Stimulated activated CD4-positive, alpha-beta T cell treated with anti-CD3 and anti-CD28 coated beads, TNF-alpha, amount 100 ng/mL, for 4 hours (primary cell): ENCODE results near the gene TIAL1.
A peak's percentile ranks its signal among the peaks of the same experiment; 100 is the strongest.
"Not testable (repeated sequence)": the region's sequence is repeated elsewhere in the genome, so short reads cannot be mapped to it uniquely, and the experiment has no call there.

Experiments
- DNase-seq, 3 experiments: peaks; one replicate each; pipeline ENCODE4 v3.0.0-alpha.2; 2020; ENCODE audit warnings: low read depth in 3 of 3

Gene TIAL1, protein sequence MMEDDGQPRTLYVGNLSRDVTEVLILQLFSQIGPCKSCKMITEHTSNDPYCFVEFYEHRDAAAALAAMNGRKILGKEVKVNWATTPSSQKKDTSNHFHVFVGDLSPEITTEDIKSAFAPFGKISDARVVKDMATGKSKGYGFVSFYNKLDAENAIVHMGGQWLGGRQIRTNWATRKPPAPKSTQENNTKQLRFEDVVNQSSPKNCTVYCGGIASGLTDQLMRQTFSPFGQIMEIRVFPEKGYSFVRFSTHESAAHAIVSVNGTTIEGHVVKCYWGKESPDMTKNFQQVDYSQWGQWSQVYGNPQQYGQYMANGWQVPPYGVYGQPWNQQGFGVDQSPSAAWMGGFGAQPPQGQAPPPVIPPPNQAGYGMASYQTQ

DNA sequence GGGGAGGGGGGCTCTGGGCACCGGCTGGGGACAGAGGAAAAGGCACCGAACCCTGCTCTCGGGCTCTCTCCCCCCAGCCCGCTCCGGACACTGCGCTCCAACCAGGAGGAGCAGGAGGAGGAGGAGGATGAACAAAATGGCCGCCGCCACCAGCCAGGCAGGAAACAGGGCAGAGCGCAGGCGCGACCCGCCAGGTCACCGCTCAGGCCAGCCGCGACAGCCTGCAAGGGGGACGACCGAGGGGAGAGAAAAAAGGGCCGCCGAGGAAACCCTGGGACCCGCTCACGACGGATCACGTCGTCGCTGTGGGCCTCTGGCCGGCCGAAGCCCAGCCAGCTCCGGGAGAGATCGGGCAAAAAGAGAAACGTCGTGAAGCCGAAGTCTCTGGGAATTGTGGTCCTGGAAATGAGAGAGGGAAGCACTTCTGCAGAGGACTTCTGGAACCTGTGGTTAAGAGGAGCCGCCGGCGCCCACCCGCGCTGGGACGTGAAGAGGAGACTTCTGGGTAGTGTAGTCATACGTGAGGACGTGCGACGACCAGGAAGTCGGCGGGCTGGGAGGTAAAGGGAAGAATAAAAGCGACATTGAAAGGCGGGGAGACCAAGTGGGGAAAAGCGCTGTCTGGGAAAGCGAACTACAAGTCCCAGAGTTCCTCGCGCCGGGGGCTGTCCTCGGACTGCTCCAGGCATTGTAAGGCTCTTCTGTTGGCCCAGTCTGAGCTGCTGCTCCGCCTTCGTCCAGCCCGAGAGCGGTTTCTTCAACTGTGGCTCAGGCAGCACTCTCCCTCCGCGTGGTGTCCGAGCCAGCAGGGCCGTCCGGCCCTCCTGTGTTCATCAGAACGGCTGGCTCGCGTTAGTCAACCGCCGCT, at the start of gene TIAL1:
TIAL1 (minus strand) TSS at position 428 of the 868 bp plus-strand sequence. CDS start 499 bp downstream, outside the sequence.
- peak; percentile 74 to 90 (median 88) for DNase-seq

DNA sequence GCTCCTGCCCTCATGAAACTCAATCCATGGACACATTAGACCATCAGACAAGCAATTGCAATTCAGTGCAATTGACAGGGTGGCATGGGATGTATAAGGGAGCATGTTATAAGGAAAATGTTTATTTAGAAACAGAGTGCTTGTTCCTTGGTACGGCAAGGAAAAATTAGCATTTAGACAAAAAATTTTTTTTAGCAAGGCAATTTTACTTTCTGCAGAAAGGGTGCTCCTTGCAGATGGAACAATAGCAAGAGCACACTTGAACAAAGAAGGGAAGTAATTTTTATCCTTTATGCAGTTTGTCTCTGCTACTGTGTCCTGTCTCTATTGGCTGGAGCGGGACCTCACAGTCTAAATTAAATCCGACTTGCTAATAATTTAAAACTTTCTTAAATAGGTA, 48.2 kb upstream of the TIAL1 start:
- DNase-seq, result no peak

DNA sequence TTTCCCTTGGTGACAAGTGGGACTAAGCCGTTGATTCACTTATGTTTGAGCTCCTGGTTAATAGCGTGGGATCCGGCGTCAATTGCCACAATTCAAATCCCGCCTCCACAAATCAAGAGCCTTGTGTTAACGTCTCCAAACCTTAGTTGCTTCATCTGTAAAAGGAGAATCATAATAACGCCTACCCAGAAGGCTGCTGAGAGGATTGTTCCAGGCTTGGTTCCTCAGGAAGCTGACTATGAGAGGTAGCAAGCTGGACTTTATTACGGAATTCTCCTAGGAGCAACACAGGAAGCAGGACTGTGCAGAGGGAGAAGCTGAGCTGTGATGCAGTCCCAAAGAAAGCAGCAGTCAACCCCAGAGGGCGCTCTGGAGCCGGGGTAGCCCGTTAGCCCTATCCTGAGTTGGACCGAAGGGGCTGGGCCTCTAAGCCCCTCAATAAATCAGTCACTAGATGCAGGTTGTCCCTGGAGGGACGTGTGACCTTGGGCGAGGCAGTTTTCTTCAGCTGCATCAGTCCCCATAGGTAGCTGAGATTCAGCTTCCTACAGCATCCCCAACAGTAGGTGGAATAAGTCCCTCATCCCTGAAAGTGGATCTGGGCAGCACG, 47.5 kb upstream of the TIAL1 start:
- DNase-seq, result no peak

DNA sequence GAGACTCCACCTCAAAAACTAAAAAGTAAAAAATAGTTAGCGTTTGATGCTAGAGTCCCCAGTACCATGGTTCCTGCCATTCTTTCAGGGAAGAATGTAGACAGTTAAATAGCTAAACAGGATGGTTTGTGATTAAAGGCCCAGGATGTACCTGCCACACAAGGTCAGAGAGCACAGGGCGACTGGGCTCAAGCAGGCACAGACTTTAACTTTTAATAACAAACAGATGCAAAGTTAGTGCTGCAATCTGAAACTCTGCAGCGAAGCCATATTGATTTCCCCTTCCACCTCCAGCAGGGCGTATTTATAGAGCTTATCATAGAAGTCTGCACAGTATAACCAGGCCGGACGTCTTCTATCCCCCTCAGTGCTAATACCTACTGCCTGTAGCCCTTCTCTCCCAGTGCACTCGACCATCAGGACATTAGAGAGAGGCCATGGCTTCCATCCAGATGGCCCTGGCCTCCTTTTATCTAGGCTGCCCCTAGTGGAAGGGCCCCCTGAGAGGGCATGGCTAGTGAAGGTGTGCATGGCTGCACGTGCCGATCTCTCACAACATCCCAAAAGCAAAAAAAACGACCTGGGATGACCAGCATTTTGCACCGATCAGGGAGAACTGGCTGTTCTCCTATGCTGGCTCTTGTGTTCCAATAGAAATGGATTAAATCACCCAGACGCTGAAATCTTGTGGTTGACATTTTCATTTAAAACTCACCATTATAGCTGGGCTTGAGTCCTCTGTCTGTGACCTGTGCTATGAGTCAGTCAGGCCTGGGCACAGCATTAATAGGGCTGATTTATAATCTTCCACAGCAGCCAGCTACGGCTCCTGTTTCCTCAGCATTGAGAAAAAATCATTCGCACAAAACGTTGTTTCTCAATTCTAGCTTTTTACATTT, 46.8 kb upstream of the TIAL1 start:
- DNase-seq, result no peak

DNA sequence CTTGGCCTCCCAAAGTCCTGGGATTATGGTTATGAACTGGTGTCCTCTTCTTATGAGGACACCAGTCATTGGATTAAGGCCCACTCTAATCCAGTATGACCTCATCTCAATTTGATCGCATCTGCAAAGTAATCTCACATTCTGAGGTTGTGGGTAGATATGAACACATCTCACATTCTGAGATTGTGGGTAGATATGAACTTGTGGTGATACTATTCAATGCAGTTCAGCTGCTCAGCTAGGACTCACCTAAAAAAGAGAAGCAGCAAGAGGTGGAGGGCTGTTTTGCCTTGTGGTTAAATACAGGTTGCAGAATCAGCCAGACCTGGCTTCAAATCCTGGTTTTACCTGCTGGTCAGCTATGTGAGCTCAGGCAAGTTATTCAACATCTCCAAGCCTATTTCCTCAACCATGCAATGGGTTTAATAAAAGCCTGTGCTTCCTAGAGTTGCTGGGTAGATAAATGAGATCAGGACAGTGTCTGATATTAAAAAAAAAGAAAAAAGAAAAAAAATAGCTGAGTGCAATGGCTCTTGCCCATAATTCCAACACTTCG, 45.9 kb upstream of the TIAL1 start:
- DNase-seq, result no peak

DNA sequence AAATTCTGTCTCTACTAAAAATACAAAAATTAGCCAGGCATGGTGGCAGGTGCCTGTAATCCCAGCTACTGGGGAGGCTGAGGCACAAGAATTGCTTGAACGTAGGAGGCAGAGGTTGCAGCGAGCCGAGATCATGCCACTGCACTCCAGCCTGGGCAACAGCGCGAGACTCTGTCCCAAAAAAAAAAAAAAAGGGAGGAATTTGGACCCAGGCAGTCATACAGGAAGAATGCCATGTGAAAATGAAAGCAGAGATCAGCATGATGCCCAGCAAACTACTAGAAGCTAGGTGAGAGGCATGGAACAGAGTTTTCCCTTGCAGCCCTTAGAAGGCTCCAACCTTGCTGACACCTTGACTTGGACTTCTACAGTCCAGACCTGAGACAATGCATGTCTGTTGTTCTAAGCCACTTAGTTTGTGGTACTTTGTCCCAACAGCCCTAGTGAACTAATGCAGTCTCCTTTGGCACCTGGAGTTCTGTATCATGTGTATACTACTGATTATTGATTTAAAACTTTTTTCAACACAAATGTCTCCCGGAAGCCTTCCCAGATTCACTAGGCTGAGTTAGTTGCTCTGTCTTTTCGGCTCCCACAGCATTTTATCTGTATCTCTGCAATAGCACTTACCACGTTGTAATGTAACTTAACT, 44.2 kb upstream of the TIAL1 start:
- no peak for DNase-seq

DNA sequence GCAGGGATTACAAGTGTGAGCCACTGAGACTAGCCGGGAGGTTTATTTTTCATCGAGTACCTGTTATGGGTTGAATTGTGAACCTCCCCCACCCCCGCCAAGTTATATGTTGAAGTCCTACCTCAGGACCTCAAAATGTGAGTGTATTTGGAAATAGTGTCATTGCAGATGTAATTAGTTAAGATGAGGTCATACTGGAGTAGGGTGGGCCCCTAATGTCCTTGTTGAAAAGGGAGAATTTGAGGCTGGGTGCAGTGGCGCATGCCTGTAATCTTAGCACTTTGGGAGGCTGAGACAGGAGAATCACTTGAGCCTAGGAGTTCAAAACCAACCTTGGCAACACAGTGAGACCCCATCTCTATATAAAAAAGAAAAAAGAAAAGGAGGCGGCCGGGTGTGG, 43.6 kb upstream of the TIAL1 start:
- no peak for DNase-seq

DNA sequence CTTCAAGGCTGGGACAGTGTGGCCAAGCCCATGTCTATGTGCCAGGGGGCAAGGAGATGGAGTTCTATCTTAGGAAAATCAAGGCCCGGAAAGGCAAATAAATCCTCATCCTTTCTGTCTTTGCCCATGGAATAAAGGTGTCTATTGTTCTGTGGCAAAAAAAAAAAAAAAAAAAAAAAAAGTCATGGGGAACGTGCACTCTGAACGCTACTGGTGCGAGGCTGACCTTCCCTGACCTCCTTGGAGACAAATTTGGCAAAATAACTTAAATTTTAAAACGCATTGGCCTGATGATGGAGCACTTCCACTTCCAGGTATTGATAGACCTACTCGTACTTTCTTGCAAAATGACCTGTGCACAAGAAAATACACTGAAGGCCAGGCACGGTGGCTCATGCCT, 42.2 kb upstream of the TIAL1 start:
- DNase-seq, result no peak

DNA sequence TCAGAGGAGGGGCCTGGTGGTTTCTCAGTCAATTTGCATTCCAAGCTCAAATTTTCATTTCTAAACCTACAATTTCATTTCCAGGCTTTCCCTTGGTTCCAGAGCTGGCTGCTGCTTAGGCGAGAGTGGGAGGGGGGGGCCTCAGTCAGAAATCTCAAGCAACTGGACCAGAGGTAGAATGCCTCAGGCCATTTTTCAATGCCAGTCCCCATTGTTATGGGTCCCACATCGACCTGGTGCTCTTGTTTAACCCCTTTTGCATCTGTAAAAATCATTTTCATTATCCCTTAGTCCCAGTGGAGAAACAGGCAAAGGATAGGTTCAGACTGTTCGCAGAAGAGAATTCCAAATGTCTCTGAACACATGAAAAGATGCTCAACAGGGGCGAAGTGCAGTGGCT, 40.9 kb upstream of the TIAL1 start:
- no peak for DNase-seq

DNA sequence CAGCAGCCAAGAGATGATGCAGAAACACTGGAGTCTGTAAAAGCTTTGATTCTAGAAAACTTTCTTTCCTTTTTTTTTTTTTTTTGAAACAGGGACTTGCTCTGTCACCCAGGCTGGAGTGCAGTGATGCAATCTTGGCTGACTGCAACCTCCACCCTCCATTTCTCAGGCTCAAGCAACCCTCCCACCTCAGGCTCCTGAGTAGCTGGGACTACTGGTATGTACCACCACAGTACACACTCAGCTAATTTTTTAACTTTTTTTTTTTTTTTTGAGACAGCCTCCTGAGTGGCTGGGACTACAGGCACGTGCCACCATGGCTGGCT, 37.4 kb upstream of the TIAL1 start:
- no peak for DNase-seq

DNA sequence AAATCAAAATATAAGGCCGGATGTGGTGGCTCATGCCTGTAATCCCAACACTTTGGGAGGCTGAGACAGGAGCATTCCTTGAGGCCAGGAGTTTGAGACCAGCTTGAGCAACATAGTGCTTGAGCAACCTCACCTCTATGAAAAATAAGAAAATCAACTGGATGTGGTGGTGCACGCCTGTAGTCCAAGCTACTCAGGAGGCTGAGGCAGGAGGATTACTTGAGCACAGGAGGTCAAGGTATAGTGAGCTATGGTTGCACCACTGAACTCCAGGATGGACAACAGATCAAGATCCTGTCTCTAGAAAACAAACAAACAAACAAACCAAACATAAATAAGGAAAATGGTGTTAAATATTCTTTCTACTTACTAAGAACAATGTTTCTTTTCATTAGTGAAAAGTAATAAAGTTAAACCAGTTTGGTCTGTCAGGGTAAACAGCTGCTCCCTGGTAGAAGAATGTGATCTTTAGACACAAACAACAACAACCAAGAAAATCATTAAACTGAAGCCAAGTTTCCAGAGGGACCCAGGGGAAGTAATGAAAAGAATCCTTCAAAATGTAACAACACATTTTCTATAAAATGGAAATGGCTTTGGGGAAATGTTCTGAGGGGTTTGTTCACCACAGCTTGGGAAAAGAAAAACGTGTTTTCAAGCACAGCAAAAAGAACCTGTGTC, 36.9 kb upstream of the TIAL1 start:
- no peak for DNase-seq

DNA sequence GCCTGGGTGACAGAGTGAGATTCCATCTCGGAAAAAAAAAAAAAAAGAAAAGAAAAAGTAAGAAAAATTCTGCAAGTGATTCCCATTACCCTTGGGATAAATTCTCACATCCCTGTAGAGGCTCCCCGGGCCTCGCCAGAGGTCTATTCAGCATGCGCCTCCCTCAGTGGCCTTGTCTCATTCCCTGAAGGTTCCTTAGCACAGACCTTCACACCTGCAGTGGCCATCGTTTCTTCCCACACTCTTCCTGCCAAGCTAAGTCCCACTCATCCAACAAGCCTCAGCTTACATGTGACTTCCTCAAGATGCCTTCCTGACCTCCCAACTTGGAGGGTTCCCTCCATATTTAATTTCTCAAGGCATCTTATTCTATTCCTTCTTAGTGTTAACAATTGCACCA, 33.5 kb upstream of the TIAL1 start:
- no peak for DNase-seq

DNA sequence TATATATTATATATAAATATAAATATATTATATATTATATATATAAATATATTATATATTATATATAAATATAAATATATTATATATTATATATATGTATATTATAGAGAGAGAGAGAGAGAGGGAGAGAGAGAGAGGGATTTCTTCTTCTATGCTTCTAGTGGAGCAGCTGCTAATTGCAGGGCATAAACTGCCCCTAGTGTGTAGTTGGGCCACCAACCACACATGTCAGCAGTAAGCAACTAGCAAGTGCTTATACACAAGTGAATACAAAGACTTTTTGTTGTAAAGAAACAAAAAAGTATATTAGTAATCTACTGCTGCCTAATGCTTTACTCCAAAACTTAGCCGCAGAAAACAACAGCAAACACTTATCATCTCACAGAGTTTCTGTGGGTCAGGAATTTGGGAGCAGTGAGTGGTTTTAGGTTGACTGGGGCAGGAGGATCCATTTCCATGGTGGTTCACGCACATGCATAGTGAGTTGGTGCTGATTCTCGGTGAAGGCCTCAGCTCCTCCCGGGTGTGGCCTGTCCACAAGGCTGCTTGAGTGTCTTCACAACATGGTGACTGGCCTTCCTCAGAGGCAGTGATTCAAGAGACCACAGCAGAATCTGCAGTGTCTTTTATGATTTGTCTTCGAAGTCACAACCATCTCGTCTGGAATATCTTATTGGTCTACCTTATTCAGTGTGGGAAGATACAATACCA, 29.0 kb upstream of the TIAL1 start:
- DNase-seq, result no peak

DNA sequence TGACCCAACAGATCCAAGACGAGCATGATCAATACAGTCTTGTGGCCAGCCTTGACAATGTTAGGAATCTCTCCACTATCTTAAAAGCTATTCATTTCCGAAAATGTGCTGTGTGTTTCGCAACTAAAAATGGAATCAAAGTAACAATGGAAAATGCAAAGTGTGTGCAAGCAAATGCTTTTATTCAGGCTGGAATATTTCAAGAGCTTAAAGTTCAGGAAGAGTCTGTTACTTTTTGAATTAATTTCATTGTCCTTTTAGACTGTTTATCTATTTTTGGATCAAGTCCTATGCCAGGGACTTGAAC, 24.3 kb upstream of the TIAL1 start:
- DNase-seq, result no peak

DNA sequence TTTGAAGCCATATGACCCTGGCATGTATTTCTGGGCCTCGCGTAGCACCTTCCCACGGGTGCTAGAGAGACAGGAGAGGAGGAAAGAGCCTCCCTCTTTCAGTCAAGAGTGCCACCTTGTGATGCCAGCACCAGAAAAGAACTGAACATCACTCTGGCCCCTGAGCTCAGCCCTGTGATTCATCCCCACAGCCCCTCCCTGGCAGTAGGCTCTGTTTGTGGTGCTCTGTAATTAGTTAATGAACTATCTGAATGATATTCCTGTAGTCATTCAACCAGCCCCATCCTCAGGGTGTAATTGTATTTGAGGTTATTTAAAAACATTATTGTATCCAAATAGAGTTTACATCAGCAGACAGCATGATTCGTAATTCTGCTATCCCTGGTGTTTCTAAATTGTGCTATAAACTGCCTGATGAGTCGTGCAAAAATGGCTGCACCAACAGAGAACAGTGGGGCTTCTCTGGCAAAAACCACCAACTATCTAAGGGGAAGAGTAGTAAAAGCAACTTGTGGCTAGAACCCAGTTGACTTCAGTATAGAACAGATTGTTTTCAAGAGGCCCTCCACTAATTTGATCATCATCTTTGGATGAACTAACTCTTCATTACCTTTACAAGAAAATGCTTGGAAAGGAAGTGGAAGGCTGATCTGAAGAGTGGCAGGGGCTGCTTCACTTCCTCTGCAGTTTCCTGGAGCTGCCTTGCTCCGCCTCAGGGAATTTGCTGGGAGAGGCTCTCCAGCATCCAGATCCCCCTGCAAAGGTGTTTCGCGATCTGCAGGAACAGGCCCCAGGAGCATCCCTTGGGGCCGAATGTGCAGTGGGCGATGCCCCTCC, 23.7 kb upstream of the TIAL1 start:
- no peak for DNase-seq

DNA sequence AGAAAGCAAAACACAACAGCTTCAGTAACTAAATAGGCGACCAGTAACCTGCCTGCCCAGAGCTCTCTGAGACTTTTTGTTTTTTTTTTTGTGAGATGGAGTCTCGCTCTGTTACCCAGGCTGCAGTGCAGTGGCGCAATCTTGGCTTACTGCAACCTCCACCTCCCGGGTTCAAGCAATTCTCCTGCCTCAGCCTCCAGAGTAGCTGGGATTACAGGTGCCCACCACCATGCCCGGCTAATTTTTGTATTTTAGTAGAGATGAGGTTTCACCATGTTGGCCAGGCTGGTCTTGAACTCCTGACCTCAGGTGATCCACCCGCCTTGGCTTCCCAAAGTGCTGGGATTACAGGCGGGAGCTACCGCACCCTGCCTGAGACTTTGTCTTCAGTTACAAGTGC, 23.0 kb upstream of the TIAL1 start:
- not testable (repeated sequence) for DNase-seq

DNA sequence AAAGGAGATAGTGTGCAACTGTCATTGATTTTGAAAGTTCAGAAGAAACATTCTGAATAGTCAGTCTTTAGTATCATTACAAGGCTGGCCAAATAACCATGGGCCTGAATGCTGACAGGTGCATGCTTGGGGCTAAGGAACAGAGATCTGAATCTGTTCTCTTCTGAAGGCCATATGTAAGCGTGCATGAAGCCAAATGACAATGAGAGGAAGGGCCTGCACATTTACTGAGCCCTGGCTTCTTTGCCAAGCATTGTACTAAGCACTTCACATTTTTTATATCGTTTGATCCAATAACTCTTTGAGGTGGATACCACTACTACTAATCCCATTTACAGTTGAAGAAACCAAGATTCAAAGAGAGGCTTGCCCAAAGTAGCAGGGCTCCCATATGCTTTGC, 22.5 kb upstream of the TIAL1 start:
- no peak for DNase-seq

DNA sequence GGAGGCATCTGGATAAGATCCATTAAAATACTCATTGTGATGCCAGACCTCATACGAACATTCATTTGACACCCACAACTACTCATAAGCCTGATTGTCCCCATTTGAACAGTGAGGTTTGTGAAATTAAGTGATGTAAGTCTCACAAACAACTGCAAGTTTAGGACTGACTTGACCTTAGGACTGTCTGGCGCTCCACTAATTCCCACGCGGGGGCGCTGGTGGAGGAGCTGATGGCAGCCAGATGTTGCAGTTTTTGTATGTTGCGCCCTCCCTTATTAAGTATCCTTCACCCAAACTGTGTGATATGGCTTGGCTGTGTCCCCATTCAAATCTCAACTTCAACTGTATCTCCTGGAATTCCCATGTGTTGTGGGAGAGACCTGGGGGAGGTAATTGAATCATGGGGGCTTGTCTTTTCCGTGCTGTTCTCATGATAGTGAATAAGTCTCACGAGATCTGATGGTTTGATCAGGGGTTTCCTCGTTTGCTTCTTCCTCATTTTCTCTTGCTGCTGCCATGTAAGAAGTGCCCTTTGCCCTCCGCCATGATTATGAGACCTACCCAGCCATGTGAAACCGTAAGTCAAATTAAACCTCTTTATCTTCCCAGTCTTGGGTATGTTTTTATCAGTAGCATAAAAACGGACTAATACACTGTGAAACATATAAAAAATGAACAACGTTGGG, 20.3 kb upstream of the TIAL1 start:
- DNase-seq, result no peak
